ENCODE results near the gene SNAP25.

SNAP25 gene

DNA sequence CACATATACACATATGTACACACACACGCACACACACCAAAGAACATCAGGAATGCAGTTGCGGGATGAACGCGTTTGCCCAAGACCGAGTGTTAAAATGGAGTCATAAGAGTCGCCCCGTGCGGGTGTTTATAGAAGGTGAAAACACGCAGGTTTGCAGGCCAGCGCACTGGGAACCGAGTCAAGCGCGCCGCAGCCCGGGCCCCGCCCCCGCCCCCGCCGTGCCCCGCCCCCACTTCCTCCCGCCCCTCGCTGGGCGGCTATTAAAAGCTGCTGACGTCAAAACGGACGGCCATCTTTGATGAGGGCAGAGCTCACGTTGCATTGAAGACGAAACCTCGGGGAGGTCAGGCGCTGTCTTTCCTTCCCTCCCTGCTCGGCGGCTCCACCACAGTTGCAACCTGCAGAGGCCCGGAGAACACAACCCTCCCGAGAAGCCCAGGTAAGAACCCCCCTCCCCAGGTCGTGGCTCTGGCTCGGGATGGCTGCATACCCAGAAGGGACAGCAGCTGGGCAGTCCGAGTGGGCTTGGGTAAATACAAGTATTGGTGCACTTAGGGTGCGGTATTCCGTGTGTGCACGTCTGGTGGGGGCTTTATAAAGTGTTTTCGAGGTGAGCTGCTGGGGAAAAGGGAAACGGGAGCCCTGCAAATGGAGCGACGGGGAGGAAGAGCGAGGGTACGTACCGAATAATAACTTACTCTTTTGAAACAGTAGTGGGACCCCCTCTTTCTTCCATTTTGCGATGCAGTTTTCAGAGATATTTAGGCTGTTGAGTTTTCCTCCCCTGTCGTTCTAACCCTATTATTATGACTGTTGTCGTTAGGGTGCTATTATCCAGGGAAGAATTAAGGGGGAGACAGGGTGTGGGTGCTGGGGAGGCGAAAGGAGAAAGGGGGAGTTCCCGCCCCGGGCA is at the start of gene SNAP25:
SNAP25 (plus strand) TSS at position 295 of the 916 bp plus-strand sequence. CDS start 56,662 bp downstream, outside the sequence.
- no peak for DNase-seq (ENCODE audit: low read depth)

DNA sequence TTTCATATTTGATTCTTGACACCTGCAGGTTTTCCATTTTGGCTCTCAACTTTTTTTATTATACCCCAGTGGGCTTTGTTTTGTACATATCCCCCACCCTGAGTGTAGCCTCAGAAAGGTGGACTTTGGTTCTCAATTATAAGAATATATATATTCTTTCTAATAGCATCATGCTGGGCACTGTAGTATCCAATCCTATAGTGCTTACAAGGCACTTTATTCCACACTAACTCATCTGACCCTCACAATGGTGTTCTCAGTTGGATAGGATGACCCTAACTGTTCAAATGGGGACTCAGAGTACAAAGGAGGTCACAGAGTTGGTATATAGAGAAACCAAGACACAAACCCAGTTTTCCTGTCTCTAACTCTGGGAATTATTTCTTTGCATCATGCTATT is 48.9 kb upstream of the SNAP25 start:
- DNase-seq (ENCODE audit: low read depth), result no peak

- no peak for DNase-seq (ENCODE audit: low read depth)
Observed at GRCh38 chr20:10170261-10170660, 48.4 kb upstream of the SNAP25 start.

DNA sequence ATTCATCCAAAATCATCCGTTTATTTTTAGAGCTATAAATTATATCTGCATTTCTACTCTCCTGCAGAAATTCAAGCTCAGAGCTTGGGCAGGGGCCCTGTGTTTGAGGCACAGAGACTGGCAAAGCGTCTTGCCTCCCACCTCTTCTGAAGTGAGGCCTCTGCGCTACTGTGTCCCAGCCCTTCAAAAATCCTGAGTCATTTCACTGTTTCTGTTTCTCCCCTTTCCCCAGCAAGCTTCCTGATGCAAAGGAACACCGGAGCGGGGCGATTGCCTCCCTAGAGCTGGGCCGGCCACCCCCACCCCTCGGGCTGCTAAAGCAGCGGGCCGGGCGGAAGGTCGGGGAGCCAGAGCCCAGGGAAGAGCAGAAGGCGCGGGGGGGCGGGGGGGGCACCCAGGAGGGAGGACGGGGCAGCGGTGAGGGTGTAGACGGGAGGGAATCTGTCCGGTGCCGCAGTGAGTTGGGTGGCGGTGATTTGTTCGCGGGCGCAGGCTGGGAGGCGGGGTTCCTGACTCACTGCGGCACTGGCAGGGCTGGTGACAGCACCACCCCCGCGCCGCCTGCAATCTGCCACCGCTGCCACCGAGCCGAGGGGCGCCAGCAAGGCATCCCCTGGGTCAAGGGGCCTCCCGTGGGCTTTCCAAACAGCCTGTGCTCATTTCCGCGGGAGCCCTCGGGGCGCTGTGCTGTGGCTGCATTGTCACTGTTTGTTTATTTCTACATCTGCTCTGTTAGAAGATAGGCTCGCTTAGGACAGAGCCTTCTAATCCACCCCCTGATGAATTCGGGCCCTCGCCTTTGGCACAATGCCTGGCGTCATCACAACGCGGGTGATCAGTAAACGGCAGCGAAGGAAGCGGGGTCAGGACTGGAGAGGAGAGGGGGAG is 46.5 kb upstream of the SNAP25 start:
- DNase-seq (ENCODE audit: low read depth), result no peak

DNA sequence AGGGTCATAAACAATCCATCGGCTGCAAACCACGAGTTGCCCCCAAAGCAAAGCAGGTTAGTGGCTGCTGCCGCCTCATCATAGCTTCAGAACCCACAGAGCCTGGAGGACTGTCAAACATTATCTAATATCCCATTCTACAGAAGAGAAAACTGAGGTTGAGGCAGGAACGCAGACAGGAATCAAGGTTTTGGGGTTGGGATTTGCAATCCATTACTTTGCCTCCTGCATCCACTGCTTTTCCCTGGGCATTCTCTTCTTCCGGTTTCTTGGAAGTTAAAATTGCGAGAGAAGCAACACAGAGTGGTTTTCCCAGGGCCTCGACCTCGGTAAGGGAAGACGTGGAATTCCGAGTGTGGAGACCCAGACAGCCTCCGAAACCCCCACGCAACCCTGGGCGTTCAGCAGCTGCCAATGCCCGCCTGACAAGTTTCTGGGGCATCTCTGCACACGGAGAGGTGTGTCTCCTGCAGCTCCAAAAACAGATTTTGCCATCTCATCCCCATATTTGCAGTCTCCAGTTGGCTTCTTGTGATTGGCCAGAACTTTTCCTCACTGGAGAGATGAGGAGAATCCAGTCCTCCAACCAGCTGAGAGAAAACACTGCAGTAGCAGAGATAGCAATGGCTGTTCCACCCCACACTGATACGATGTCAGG is 45.5 kb upstream of the SNAP25 start:
- DNase-seq (ENCODE audit: low read depth), result no peak

GRCh38 chr20:10174400-10174799 is 44.2 kb upstream of the SNAP25 start:
- DNase-seq (ENCODE audit: low read depth), result no peak

DNA sequence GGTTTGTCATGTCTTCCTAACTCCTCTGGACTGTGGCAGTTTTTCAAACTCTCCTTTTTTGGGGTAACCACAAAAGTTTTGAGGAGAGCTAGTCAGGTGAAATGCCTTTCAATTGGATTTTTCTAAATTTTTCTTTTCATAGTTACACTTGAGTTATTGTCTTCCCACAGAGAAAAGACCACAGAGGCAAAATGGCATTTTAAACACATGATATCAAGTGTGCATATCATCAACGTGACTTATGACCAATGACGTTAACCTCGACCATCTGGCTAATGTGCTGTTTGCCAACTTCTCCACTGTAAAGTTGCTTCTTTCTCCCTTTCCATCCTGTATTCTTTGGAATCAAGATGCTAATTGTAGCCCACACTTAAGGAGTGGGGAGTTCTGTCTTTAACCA is 41.3 kb upstream of the SNAP25 start:
- DNase-seq (ENCODE audit: low read depth), result no peak

DNA sequence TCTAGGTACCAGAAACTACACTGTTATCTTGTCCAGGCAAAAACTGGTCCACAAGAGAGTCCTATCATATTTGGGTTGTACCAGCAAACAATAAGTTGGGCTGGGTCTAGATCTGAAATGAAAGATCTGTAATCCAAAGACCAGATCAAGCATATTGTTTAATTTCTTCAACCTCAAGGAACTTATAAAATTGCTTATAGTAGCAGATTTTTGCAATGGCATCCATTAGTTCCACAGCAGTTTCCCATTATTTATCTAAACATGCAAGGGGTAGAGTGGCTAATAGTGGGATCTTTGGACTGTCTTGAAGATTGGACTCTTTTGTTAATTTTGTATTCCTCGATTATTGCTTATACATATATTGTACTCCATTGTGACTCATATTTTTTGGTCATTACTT is 40.5 kb upstream of the SNAP25 start:
- no peak for DNase-seq (ENCODE audit: low read depth)

- DNase-seq (ENCODE audit: low read depth), result no peak
Observed at GRCh38 chr20:10178727-10179313, 39.8 kb upstream of the SNAP25 start.

DNA sequence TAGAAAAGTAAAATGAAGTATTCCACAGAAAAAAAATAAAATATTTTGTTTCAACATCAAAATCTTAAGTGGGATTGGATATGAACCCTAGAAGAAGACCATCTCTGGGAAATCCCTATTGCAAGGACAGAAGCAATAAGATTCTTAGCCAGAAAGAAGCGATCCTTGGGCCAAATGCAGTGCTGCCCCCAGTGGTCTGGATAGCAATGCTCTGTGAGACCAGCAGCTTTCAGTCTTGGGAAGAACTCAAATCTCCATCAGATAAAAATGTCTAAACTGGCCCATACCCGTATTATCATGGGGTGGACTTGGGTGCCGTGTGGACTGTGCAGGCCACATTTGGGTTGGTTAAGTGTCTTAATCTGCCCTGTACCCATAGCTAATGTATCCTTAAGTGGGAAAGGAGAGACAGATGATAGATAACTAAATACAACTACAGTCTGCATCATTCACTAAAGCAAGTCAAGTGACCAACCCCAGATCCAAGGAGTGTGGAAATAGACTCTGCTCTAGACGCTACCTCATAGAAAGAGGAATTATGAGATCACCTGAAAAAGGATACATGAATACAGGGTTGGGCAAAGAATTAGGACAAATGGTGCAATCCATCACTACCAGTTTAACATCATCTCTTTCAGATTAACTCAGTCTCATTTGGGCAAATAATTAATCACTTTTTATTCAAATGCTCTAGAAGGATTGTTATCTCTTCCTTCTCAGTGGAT is 38.9 kb upstream of the SNAP25 start:
- DNase-seq (ENCODE audit: low read depth), result no peak

DNA sequence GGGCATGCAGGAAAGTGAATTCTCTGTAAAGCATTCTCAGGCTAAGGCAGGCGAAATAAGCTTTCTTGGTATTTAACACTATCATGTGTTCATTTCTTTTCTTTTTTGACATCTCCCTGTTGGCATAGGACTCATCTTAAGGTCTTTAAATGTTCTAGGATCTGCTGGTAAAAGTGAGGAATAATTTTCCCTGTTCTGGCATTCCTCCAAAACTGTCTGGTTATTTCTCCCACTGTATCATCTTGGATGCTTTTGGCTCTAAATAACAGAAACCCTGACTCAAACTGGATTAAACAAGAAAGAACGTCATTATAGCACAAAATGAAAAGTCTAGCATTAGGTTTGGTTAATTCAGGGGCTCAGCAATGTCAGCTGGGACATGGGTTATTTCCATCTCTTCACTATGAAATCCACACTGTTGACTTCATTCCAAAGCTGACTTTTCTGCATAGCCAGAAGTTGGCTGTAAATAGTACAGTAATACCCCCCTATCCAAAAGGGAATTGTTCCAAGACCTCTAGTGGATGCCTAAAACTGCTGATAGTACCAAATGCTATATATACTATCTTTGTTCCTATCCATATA is 37.9 kb upstream of the SNAP25 start:
- DNase-seq (ENCODE audit: low read depth), result no peak

DNA sequence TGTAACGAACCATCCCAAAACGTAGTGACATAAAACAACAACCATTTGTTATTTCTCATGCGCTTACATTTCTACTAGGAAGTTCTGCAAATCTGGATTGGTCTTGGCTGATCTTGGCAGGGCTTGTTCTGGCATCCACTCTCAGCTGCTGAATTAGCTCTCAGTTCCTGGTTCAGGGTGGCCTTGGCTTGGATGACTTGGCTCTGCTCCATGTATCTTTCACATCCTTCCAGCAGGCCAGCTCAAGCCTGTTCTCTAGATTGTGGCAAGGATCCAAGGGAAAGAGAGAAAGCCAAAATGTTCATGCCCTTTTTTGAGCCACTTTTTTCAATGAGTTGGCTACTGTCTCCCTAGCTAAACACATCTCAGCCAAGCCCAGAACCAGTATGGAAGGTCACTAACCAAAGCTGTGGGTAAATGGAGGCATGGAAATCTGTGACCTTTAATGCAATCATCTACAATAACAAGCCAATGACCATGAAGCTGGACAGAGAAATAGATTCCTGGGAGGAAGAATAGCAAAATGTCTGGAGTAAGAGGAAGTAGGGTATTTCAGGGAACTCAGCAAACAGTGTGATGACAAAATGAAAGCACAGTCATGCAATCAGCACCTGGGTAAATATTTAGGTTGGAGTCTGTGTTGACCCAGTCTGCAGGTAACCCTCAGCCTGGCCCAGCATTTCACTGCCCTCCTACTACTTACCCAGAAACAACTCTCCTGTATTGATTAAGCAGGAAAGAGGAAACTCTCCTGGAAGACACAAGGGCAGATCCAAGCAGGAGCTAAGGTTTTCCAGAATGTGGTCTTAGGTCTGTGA is 32.7 kb upstream of the SNAP25 start:
- DNase-seq (ENCODE audit: low read depth), result no peak

- no peak for DNase-seq (ENCODE audit: low read depth)
Observed at GRCh38 chr20:10190456-10190855, 28.2 kb upstream of the SNAP25 start.

DNA sequence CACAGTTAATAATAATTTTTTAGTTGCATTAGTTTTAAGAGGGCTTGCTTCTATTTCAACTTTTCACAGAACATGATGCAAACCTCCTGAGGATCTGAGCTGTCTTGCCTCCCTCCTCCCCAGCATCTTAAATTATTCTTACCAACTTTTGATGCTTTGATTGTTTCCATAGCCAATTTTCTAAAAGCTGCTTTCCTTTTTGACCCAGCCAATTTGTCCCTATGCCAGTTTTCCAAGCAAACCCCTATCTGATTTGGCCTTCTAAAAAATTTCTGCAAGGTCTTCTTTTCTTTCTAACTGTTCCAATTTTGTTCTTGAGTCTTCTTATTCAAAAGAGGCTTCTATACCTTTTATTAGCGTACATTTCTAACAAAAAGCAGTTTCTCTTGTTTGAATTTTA is 26.5 kb upstream of the SNAP25 start:
- DNase-seq (ENCODE audit: low read depth), result no peak

GRCh38 chr20:10194166-10194565 is 24.5 kb upstream of the SNAP25 start:
- DNase-seq (ENCODE audit: low read depth), result no peak

- no peak for DNase-seq (ENCODE audit: low read depth)
Observed at GRCh38 chr20:10200330-10200729, 18.3 kb upstream of the SNAP25 start.

DNA sequence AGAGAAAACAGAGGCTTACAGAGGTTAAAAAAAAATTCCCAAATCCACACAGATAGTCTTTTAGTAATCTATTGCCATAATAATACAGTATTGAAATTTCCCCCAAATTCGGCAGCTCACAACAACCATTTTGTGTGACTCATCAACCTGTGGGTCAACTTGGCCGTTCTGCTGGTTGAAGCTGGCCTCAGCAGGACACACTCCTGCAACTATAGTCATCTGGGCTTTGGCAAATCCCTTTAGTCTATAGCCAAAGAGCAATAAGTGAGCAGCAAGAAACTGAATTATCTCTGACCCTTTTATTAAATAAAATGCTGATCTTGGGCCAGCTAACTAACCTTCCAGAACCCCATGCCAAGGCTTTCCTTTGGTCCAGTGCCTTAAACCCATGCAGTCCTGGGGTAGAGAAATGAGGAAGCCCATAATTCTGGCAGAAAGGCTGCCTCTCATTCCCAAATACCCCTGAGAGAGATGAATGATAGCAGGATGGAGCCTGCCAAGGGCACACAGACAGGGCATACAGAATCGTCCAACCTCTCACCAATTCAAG is 17.2 kb upstream of the SNAP25 start:
- DNase-seq (ENCODE audit: low read depth), result no peak

GRCh38 chr20:10209091-10209490 is 9.5 kb upstream of the SNAP25 start:
- no peak for DNase-seq (ENCODE audit: low read depth)

GRCh38 chr20:10213526-10213925 is 5.1 kb upstream of the SNAP25 start:
- DNase-seq (ENCODE audit: low read depth), result no peak

Measured in stimulated activated CD8-positive, alpha-beta memory T cell treated with anti-CD3 and anti-CD28 coated beads, Interleukin-15, amount 100 ng/mL, for 1 hour (primary cell).